HepG2 (cell line): Measurements from ENCODE around the gene USF1. TPM values are rescaled to one million over a fixed set of nuclear protein-coding genes. Genes with fewer than 3 reads are reported as not detected.
A peak's percentile ranks its signal among the peaks of the same experiment; 100 is the strongest.

Experiments
- ATF1 ChIP-seq: IDR thresholded peaks from 2 replicates; pipeline ENCODE4 v1.6.1; 2016; ENCODE audit warnings: mild to moderate bottlenecking, control low read depth
- GZF1 ChIP-seq: sonication (generic); formaldehyde crosslinking; IDR thresholded peaks from 2 replicates; pipeline ENCODE4 v1.5.1; 2020; ENCODE audit warnings: mild to moderate bottlenecking, missing genetic modification reagents
- HNF4A ChIP-seq: sonication (generic); formaldehyde crosslinking; IDR thresholded peaks from 2 replicates; pipeline ENCODE4 v1.4.0; 2020; ENCODE audit warnings: missing genetic modification reagents
- ISX ChIP-seq: sonication (generic); formaldehyde crosslinking; conservative IDR thresholded peaks from 2 replicates; pipeline ENCODE4 v1.5.0; 2020; ENCODE audit warnings: missing genetic modification reagents
- KDM5B ChIP-seq: sonication (generic); formaldehyde crosslinking; IDR thresholded peaks from 2 replicates; pipeline ENCODE4 v1.4.0; 2020; ENCODE audit warnings: missing genetic modification reagents, mild to moderate bottlenecking, borderline replicate concordance
- NFYB ChIP-seq: sonication (generic); formaldehyde crosslinking; IDR thresholded peaks from 2 replicates; pipeline ENCODE4 v1.4.0; 2020; ENCODE audit warnings: missing genetic modification reagents
- RFX1 ChIP-seq: fragments of 450-650 bp; IDR thresholded peaks from 2 replicates; pipeline ENCODE4 v1.6.1; 2017
- RFX5 ChIP-seq: IDR thresholded peaks from 2 replicates; pipeline ENCODE4 v1.6.1; 2011; ENCODE audit warnings: low read depth, low read length, improper control_type of control experiment
- SMARCE1 ChIP-seq: fragments of 450-650 bp; IDR thresholded peaks from 2 replicates; pipeline ENCODE4 v1.6.1; 2017; ENCODE audit warnings: borderline replicate concordance
- ZIK1 ChIP-seq: sonication (generic); formaldehyde crosslinking; IDR thresholded peaks from 2 replicates; pipeline ENCODE4 v1.5.0; 2020; ENCODE audit warnings: mild to moderate bottlenecking, low read depth, missing genetic modification reagents, borderline replicate concordance
- ZNF670 ChIP-seq: sonication (generic); formaldehyde crosslinking; IDR thresholded peaks from 2 replicates; pipeline ENCODE4 v1.8.0; 2022; ENCODE audit warnings: mild to moderate bottlenecking, missing genetic modification reagents, borderline replicate concordance
- ZNF749 ChIP-seq: sonication (generic); formaldehyde crosslinking; IDR thresholded peaks from 2 replicates; pipeline ENCODE4 v1.8.0; 2022; ENCODE audit warnings: mild to moderate bottlenecking, missing genetic modification reagents, moderate library complexity, borderline replicate concordance
- polyA plus RNA-seq, 8 experiments: library from polyadenylated mRNA; depleted of rRNA in 3 of 8; stranded (reverse) in 7 of 8; unstranded in 1 of 8; fragments of >200 nt; fragmentation: Illumina TruSeq in 4 of 8; extraction: Trizol in 4 of 8; gene quantifications; 2 replicates each; pipeline versions ENCODE4 v1.2.1 to v1.2.3, GENCODE V29; 2011 to 2016; ENCODE audit warnings: low read depth in 4 of 8, missing spikeins in 1 of 8, mixed read lengths in 1 of 8; ENCODE audit not compliant: insufficient read depth in 1 of 8
- total RNA-seq, 5 experiments: library from RNA; depleted of rRNA; stranded (reverse); fragments of >200 nt; fragmentation: Illumina TruSeq; extraction: Trizol; gene quantifications; 2 replicates each; pipeline ENCODE4 v1.2.3, GENCODE V29; 2016; ENCODE audit warnings: low read depth in 1 of 5
- TF ChIP-seq, protein P1 (sequence below): sonication (generic); formaldehyde crosslinking; IDR thresholded peaks from 2 replicates; pipeline ENCODE4 v1.4.0; 2020; ENCODE audit warnings: low read depth, missing genetic modification reagents
- TF ChIP-seq, protein P2 (sequence below): sonication (generic); formaldehyde crosslinking; IDR thresholded peaks from 2 replicates; pipeline ENCODE4 v1.4.0; 2020; ENCODE audit warnings: mild to moderate bottlenecking, low read depth, missing genetic modification reagents
- TF ChIP-seq, protein P3 (sequence below): sonication (generic); formaldehyde crosslinking; IDR thresholded peaks from 2 replicates; pipeline ENCODE4 v1.4.0; 2020; ENCODE audit warnings: missing genetic modification reagents
- TF ChIP-seq, protein P4 (sequence below): sonication (generic); formaldehyde crosslinking; IDR thresholded peaks from 2 replicates; pipeline ENCODE4 v1.5.0; 2020; ENCODE audit warnings: missing genetic modification reagents
- TF ChIP-seq, protein P5 (sequence below): sonication (generic); formaldehyde crosslinking; IDR thresholded peaks from 2 replicates; pipeline ENCODE4 v1.8.0; 2022; ENCODE audit warnings: missing genetic modification reagents, mild to moderate bottlenecking, moderate library complexity, borderline replicate concordance
- TF ChIP-seq, protein P6 (sequence below): sonication (generic); formaldehyde crosslinking; IDR thresholded peaks from 2 replicates; pipeline ENCODE4 v1.5.1; 2020; ENCODE audit warnings: missing genetic modification reagents, mild to moderate bottlenecking, borderline replicate concordance

Gene USF1
- total and polyA plus RNA-seq, 2 of the 13 experiments (the other 11 are each of a cell fraction or from before 2014, with no cell fraction given), result 26.9 to 39.4 TPM

DNA sequence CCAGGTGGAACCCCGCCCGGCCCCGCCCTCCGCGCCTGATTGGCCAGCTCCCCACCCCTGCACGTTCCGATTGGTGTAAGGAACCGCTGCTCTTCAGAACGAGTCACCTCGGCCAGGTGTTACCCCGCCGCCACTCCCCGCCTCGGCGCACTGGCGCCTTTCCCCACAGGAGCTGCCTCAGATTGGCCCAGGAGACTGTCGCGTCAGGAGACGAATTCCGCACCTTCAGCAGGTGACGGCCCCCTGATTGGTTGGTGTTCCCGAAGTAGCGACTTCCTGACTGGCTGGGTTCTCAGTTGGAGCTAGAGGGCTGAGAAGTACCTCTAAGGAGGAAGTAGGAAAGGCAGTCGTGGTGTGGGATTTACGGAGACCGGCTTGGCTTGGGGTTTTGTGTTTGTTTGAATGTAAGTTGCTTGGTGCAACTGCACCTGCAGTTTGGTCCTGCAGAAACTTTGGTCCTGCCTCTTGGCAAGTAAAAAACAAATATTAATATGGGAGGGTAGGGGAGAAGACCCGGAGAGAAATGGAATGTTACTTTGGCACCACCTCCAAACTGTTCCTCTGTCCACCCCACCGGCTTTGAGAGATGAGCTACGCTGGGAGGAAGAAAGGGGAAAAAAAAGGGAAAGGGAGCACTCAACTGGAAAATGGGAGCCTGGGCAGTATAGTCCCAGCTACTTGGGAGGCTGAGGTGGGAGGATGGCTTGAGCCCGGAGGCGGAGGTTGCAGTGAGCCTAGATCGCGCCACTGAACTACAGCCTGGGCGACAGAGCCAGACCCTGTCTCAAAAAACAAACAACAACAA, 24.4 kb downstream of the USF1 start (continued):
- TF ChIP-seq, protein P1, sequence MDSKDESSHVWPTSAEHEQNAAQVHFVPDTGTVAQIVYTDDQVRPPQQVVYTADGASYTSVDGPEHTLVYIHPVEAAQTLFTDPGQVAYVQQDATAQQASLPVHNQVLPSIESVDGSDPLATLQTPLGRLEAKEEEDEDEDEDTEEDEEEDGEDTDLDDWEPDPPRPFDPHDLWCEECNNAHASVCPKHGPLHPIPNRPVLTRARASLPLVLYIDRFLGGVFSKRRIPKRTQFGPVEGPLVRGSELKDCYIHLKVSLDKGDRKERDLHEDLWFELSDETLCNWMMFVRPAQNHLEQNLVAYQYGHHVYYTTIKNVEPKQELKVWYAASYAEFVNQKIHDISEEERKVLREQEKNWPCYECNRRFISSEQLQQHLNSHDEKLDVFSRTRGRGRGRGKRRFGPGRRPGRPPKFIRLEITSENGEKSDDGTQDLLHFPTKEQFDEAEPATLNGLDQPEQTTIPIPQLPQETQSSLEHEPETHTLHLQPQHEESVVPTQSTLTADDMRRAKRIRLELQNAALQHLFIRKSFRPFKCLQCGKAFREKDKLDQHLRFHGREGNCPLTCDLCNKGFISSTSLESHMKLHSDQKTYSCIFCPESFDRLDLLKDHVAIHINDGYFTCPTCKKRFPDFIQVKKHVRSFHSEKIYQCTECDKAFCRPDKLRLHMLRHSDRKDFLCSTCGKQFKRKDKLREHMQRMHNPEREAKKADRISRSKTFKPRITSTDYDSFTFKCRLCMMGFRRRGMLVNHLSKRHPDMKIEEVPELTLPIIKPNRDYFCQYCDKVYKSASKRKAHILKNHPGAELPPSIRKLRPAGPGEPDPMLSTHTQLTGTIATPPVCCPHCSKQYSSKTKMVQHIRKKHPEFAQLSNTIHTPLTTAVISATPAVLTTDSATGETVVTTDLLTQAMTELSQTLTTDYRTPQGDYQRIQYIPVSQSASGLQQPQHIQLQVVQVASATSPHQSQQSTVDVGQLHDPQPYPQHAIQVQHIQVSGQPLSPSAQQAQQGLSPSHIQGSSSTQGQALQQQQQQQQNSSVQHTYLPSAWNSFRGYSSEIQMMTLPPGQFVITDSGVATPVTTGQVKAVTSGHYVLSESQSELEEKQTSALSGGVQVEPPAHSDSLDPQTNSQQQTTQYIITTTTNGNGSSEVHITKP, result no peak
- TF ChIP-seq RFX1 (no peak), KDM5B (CRISPR knock-in tag) (peak; percentile 7; the same call in 1 of the 2 replicates), NFYB (CRISPR knock-in tag) (peak; percentile 89), GZF1 (no peak), HNF4A (CRISPR knock-in tag) (no peak), ISX (0 out of 2 replicates have a peak, but pooled peaks have one; percentile 67), ZNF670 (CRISPR knock-in tag) (peak; percentile 43; the same call in 1 of the 2 replicates), ZNF749 (CRISPR knock-in tag) (0 out of 2 replicates have a peak, but pooled peaks have one; percentile 21), SMARCE1 (no peak), ZIK1 (no peak), ATF1 (CRISPR knock-in tag) (peak; percentile 63; the same call in 1 of the 2 replicates), RFX5 (peak; percentile 62)
- TF ChIP-seq, protein P2, sequence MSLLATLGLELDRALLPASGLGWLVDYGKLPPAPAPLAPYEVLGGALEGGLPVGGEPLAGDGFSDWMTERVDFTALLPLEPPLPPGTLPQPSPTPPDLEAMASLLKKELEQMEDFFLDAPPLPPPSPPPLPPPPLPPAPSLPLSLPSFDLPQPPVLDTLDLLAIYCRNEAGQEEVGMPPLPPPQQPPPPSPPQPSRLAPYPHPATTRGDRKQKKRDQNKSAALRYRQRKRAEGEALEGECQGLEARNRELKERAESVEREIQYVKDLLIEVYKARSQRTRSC (CRISPR knock-in tag), result no peak; the same call in 1 of the 2 replicates
- TF ChIP-seq, protein P3, sequence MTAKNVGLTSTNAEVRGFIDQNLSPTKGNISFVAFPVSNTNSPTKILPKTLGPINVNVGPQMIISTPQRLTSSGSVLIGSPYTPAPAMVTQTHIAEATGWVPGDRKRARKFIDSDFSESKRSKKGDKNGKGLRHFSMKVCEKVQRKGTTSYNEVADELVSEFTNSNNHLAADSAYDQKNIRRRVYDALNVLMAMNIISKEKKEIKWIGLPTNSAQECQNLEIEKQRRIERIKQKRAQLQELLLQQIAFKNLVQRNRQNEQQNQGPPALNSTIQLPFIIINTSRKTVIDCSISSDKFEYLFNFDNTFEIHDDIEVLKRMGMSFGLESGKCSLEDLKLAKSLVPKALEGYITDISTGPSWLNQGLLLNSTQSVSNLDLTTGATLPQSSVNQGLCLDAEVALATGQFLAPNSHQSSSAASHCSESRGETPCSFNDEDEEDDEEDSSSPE, result peak; percentile 82
- TF ChIP-seq, protein P4, sequence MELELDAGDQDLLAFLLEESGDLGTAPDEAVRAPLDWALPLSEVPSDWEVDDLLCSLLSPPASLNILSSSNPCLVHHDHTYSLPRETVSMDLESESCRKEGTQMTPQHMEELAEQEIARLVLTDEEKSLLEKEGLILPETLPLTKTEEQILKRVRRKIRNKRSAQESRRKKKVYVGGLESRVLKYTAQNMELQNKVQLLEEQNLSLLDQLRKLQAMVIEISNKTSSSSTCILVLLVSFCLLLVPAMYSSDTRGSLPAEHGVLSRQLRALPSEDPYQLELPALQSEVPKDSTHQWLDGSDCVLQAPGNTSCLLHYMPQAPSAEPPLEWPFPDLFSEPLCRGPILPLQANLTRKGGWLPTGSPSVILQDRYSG, result peak; percentile 75; the same call in 1 of the 2 replicates
- TF ChIP-seq, protein P5, sequence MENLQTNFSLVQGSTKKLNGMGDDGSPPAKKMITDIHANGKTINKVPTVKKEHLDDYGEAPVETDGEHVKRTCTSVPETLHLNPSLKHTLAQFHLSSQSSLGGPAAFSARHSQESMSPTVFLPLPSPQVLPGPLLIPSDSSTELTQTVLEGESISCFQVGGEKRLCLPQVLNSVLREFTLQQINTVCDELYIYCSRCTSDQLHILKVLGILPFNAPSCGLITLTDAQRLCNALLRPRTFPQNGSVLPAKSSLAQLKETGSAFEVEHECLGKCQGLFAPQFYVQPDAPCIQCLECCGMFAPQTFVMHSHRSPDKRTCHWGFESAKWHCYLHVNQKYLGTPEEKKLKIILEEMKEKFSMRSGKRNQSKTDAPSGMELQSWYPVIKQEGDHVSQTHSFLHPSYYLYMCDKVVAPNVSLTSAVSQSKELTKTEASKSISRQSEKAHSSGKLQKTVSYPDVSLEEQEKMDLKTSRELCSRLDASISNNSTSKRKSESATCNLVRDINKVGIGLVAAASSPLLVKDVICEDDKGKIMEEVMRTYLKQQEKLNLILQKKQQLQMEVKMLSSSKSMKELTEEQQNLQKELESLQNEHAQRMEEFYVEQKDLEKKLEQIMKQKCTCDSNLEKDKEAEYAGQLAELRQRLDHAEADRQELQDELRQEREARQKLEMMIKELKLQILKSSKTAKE (CRISPR knock-in tag), result 0 out of 2 replicates have a peak, but pooled peaks have one; percentile 31
- TF ChIP-seq, protein P6, sequence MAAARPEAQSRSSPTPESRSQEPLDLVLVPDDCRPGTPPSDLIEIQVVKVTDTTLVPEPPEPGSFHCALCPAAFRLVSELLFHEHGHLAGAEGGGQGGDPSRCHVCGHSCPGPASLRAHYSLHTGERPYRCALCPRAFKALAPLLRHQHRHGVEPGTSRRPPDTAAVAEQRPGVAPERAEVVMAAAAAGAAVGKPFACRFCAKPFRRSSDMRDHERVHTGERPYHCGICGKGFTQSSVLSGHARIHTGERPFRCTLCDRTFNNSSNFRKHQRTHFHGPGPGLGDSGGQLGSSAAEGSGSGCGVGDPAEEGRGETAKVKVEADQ, result no peak
